HG03139 (cell line): ENCODE results near the gene ADH7.
A peak's percentile ranks its signal among the peaks of the same experiment; 100 is the strongest.
"Not testable (repeated sequence)": the region's sequence is repeated elsewhere in the genome, so short reads cannot be mapped to it uniquely, and the experiment has no call there.

Source experiments
- ATAC-seq: cut with Tn5 transposase; IDR thresholded peaks from one replicate; pipeline ENCODE4 v1.9.1; 2021; ENCODE audit not compliant: unreplicated experiment

Gene ADH7

GRCh38 chr4:99417125-99417524, 18.0 kb downstream of the ADH7 start:
- no peak for ATAC-seq

DNA sequence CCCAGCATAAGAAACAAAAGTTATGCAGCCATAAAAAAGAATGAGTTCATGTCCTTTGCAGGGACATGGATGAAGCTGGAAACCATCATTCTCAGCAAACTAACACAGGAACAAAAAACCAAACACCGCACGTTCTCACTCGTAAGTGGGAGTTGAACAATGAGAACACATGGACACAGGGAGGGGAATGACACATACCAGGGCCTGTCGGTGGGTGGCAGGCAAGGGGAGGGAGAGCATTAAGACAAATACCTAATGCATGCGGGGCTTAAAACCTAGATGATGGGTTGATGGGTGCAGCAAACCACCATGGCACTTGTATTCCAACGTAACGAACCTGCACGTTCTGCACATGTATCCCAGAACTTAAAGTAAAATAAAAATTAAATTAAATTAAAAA, 19.4 kb downstream of the ADH7 start:
- not testable (repeated sequence) for ATAC-seq

DNA sequence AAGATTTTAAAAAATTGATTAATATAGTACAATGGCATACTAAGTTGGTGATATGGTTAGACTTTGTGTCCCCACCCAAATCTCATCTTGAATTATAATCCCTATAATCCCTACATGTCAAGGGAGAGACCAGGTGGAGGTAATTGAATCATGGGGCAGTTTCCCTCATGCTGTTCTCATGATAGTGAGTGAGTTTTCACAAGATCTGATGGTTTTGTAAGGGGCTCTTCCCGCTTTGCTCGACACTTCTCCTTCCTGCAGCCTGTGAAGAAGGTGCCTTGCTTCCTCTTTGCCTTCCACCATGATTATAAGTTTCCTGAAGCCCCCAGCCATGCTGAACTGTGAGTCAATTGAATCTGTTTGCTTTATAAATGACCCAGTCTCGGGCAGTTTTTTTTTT, 20.2 kb downstream of the ADH7 start:
- not testable (repeated sequence) for ATAC-seq

DNA sequence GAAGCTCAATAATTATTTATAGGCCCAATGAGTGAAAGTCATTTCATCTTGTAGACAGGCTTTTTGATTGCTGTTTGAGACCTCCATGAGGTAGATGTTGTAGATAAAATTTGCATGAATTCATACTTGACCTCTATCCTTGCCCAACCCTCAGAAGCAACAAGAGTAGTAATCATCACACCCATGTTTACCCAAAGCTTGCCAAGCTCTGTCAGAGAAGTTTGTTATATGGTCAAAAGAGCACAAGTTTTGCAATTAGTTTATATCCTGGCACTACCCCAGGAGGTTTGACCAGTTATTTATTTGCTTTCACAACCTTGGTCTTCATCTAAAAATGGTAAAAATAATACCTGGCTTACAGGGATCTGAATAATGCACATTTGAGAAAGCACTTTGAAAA, 20.7 kb downstream of the ADH7 start:
- no peak for ATAC-seq

DNA sequence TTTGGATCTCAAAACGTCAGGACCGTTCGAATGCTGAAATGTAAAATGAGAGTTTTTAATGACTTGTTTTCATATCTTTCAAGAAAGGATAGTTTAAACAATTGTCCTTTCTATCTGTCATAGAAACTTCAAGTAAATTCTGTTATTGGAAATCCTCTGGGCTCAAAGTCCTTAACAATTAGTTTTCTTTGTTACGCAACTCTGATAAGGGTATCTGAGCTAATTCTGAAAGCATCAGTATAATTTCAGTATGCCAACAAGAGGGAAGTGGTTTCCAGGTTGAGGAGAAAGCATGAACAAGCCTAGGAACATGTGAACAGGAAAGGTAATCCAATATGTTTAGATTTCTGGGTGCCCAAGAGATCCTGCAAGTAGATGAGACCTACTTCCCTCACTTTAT, 22.0 kb downstream of the ADH7 start:
- ATAC-seq = no peak

DNA sequence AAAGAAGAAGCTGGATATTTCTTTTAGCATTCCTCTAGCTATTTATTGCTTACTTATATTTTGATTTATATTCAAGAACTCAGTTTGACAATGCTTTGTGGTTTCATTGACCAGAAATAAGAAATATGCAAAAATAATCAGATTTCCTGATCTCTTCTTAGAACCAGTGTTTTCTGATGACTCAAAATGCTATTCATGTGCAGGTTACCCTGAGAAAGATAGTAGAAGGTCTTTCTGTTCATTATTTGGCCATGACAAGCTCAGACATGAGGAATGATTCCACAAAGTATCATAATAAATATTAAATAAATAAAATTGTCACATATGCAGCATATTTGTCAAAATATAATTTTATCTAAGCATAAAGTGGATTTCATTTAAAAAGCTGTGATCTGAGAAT, 24.1 kb downstream of the ADH7 start:
- no peak for ATAC-seq

DNA sequence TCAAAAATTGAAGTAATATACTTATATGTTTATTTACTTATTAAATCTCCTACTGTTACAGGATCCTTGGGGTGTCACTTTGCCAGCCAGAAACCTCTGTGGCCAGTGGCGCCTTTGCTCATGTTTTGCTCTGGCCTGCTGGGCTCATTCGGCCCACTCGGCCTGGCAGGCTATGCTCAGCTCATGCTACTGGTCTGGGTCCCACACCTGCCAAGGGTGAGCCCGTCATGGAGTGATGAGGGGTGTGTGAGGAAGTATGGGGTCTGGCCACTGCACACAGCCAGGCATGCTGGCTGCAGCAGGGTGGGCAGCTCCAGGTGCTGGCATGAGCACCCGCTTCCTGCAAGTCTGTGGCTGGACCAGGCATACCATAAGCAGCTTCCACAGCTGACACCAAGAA, 25.1 kb downstream of the ADH7 start:
- no peak for ATAC-seq

DNA sequence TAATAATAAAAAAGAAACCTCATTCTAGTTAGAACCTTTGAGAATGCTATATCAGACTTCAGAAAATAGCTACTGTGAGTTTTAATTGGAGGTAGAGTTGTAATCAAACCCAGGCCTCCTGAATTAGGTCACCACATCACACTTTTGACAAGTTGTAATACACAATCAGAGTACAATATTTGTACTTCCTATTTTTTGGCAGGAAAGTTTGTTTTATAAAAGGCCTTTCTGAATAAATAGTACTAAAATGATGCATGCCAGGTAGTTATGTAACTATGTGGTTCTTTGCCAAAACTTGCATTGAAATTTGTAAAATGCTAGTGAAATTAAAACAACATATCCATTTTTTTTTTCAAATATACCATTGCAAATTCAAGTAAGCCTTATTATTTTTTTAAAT, 26.8 kb downstream of the ADH7 start:
- ATAC-seq = no peak

- no peak for ATAC-seq
Observed at GRCh38 chr4:99405433-99406115, 29.6 kb downstream of the ADH7 start.

DNA sequence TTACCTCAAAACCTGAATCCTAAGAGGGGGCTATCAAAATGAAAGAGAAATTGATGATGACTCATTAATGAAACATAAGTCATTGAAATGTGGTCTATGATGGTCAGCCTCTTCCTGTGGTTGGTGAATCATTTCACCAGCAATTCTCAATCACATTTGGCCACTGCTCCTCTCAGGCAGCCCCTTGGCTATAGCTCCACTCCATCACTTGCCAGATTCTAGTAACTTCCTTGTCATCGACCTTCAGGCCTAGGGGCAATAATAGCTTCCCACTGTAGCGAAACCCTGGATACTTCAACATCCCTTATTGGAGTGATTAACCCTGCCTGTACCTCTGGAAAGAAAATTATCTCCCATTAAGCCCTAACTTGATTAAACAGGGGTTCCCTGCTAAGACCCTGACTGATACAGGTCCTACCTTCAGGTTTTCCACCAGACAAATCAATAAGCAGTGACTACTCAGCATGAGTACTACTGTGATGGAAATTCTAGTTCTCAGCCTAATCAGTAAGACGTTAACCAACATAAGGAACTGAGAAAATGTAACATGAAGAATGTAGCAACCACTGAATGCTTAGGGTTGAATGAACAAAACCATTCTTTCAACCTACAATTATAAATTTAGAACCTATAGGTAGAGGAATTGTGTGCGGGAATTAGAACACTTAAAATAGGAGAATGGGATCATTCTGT, 30.4 kb downstream of the ADH7 start:
- peak; percentile 80 for ATAC-seq

GRCh38 chr4:99403380-99404184, 31.6 kb downstream of the ADH7 start:
- ATAC-seq = peak; percentile 73

- ATAC-seq = no peak
Observed at GRCh38 chr4:99402765-99403164, 32.4 kb downstream of the ADH7 start.

- no peak for ATAC-seq
Observed at GRCh38 chr4:99400831-99401230, 34.3 kb downstream of the ADH7 start.

- no peak for ATAC-seq
Observed at GRCh38 chr4:99399017-99399416, 36.1 kb downstream of the ADH7 start.

DNA sequence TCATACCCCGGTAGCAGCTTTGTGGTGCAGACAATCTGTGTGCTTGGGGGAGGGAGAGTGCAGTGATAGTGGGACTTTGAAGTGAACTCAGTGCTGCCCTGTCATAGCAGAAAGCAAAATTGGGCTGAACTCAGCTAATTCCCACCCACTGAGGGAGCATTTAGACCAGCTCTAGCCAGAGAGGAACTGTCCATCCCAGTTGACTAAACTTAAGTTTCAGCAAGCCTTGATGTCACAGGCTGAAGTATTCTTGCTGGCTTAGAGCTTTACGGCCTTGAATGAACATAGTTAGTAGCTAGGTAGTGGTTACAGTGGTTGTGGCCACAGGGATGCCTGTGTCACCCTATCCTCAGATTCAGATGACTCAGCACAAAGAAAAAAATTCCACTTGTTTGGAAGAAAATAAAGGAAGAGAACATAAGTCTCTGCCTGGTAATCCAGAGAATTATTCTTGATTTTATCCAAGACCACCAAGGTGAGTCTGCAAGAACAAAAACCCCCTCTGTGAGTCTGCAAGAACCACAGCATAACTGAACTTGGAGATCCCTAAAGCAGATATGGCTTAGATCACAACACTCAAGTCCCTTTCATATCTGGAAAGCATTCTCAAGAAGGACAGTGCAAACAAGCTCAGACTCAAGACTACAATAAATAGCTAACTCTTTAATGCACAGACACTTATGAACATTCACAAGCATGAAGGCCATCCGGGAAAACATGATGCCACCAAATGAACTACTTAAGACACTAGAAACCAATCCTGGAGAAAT, 39.4 kb downstream of the ADH7 start:
- no peak for ATAC-seq

DNA sequence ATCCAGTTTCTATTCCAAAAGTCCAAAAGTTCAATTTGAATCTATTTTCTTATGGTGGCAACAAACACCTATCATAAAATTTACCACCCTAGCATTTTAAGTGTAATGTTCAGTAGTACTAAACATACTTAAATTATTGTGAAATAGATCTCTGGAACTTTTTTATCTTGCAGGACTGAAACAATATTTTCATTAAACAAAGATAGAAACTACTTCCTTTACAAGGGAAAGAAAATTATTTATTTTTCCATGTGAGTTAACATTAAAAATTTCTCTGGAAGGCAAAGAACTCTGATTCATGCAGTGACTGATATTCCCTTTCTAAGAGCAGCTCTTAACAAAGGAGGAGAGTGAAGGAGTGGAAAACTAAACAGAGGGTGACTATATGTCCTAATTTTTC, 40.2 kb downstream of the ADH7 start:
- no peak for ATAC-seq

- no peak for ATAC-seq
Observed at GRCh38 chr4:99390055-99390454, 45.1 kb downstream of the ADH7 start.

GRCh38 chr4:99389606-99390005, 45.5 kb downstream of the ADH7 start:
- ATAC-seq = no peak

DNA sequence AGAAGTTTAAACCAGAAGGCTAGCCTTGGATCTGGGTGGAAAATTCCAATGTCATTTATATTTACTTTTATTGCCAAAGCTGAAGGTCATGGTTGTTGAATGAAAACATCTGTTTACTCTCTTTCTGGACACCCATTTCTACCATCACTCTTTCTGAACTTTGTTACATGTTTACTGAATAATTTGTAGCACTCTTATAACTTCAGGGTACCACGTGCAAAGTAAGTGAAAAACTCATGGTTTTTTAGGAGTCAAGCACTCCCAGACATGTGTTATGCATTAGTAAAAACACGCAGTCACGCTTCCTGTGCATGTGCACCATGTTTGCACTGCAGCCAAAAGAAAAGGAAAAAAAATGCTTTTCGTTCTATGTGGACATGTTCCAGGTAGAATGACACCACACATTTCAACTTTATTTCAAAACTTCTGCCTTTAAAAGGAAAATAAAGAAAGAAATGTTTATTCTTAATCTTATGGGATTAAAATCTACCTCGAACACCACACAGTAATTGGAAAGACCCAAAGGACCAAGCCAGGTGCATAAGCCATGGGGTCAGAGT, 51.2 kb downstream of the ADH7 start:
- no peak for ATAC-seq

GRCh38 chr4:99383399-99383798, 51.7 kb downstream of the ADH7 start:
- ATAC-seq = no peak
